Bronchial epithelial cell (primary cell): ENCODE data around the gene SAV1. TPM values are rescaled to one million over a fixed set of nuclear protein-coding genes. Genes with fewer than 3 reads are reported as not detected.

ENCODE experiments used
- DNase-seq: peaks from one replicate; pipeline ENCODE4 v3.0.0-alpha.2; 2010; ENCODE audit warnings: low read depth
- FAIRE-seq: peaks from 2 replicates; lab custom pipeline; 2011; peaks lifted over from hg19 to GRCh38; lab: Jason Lieb, UNC
- H3K27me3 ChIP-seq: 2 replicates; pipeline ENCODE4 v1.5.1; 2011; ENCODE audit warnings: low read length; ENCODE audit not compliant: control insufficient read depth, insufficient read depth
- H3K36me3 ChIP-seq: 2 replicates; pipeline ENCODE4 v1.5.1; 2011; ENCODE audit warnings: low read length; ENCODE audit not compliant: control insufficient read depth, insufficient read depth
- H3K4me3 ChIP-seq: 2 replicates; pipeline ENCODE4 v1.5.1; 2011; ENCODE audit warnings: mild to moderate bottlenecking, low read depth, low read length, control low read depth
- CTCF ChIP-seq: IDR thresholded peaks from 2 replicates; pipeline ENCODE4 v1.5.1; 2011; ENCODE audit warnings: mild to moderate bottlenecking, moderate library complexity, low read length, control low read depth, inconsistent platforms; ENCODE audit not compliant: insufficient read depth, severe bottlenecking
- total RNA-seq: library from RNA; depleted of rRNA; stranded (reverse); fragments of >200 nt; gene quantifications from 2 replicates; pipeline ENCODE4 v1.2.1, GENCODE V29; 2014

The SAV1 gene
- total RNA-seq, 1 donor from 2014 or later = 28.7 TPM

- H3K36me3 ChIP-seq = no peaks in the 10 kb centered on the region
- TF ChIP-seq CTCF = no peak
- peak; percentile 90 for DNase-seq
- H3K27me3 ChIP-seq = no peaks in the 10 kb centered on the region
- FAIRE-seq = no peak
- H3K4me3 ChIP-seq = no peak overlapping the region
Measured at GRCh38 chr14:50677527-50678063, 9.5 kb upstream of the SAV1 start.

- FAIRE-seq (no peak), DNase-seq (no peak)
- H3K4me3 ChIP-seq = no peak overlapping the region
- H3K27me3 ChIP-seq = no peaks in the 10 kb centered on the region
- H3K36me3 ChIP-seq = no peaks in the 10 kb centered on the region
- TF ChIP-seq CTCF = no peak
Measured at GRCh38 chr14:50676814-50677516, 8.9 kb upstream of the SAV1 start.

- TF ChIP-seq CTCF = no peak
- H3K4me3 ChIP-seq = no peak overlapping the region
- FAIRE-seq = no peak
Measured at GRCh38 chr14:50675597-50675996, 7.5 kb upstream of the SAV1 start.

GRCh38 chr14:50670866-50671256 is 2.8 kb upstream of the SAV1 start:
- no peaks in the 10 kb centered on the region for H3K27me3 ChIP-seq
- no peak for FAIRE-seq
- TF ChIP-seq CTCF = no peak
- no peaks in the 10 kb centered on the region for H3K36me3 ChIP-seq
- H3K4me3 ChIP-seq = no peak overlapping the region
- no peak for DNase-seq

More at GRCh38 chr14:50675597-50675996, 7.5 kb upstream of the SAV1 start:
- Histone ChIP-seq H3K36me3 (no peaks in the 10 kb centered on the region), H3K27me3 (no peaks in the 10 kb centered on the region)
- peak; percentile 54 for DNase-seq

- DNase-seq (peak; percentile 11), FAIRE-seq (no peak)
- Histone ChIP-seq H3K36me3 (no peaks in the 10 kb centered on the region), H3K4me3 (no peak overlapping the region), H3K27me3 (no peaks in the 10 kb centered on the region)
- no peak for TF ChIP-seq CTCF
Measured at GRCh38 chr14:50670196-50670865, 2.2 kb upstream of the SAV1 start.
